ENCODE measurements around the gene PARVA.

Gene PARVA

GRCh38 chr11:12380565-12381325 is 3.4 kb downstream of the PARVA start:
- FAIRE-seq (no peak), DNase-seq (ENCODE audit: insufficient read length) (no peak)

GRCh38 chr11:12381875-12382274 is 4.5 kb downstream of the PARVA start:
- TF ChIP-seq TAF1 (IDR thresholded peaks at IDR 0.05; ENCODE audit: borderline replicate concordance, low read depth, low read length) (no peak), POLR2AphosphoS5 (IDR thresholded peaks at IDR 0.05; ENCODE audit: low read depth, low read length) (no peak), POLR2A (IDR thresholded peaks at IDR 0.05; ENCODE audit: low read depth, low read length) (no peak)
- FAIRE-seq (no peak), DNase-seq (ENCODE audit: insufficient read length) (no peak)

More at GRCh38 chr11:12380565-12381325, 3.4 kb downstream of the PARVA start:
- no peak for TF ChIP-seq POLR2A (IDR thresholded peaks at IDR 0.05; ENCODE audit: low read depth, low read length)
- no peak for TF ChIP-seq TAF1 (IDR thresholded peaks at IDR 0.05; ENCODE audit: borderline replicate concordance, low read depth, low read length)
- no peak for TF ChIP-seq POLR2AphosphoS5 (IDR thresholded peaks at IDR 0.05; ENCODE audit: low read depth, low read length)

DNA sequence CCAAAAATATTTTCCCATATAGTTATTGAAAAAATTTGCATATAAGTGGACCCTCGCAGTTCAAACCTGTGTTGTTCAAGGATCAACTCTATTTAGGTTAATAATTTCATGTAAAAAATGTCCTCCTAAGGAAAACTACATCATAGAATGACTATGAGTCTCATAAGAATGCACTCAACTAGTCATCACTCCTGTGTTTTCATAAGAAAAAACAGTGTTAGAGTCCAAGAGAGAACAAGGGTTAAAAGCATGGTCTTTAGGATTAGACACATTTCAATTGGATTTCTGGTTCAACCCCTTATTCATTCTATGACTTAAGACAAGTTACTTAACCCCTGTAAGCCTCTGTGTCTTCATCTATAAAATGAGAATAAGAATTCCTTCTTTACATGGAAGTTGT is 5.1 kb downstream of the PARVA start:
- no peak for FAIRE-seq
- no peak for TF ChIP-seq POLR2AphosphoS5 (IDR thresholded peaks at IDR 0.05; ENCODE audit: low read depth, low read length)
- TF ChIP-seq POLR2A (IDR thresholded peaks at IDR 0.05; ENCODE audit: low read depth, low read length) = no peak
- no peak for TF ChIP-seq TAF1 (IDR thresholded peaks at IDR 0.05; ENCODE audit: borderline replicate concordance, low read depth, low read length)
- no peak for DNase-seq (ENCODE audit: insufficient read length)

- DNase-seq (ENCODE audit: insufficient read length) (no peak), FAIRE-seq (no peak)
- no peak for TF ChIP-seq POLR2A (IDR thresholded peaks at IDR 0.05; ENCODE audit: low read depth, low read length)
- no peak for TF ChIP-seq TAF1 (IDR thresholded peaks at IDR 0.05; ENCODE audit: borderline replicate concordance, low read depth, low read length)
- no peak for TF ChIP-seq POLR2AphosphoS5 (IDR thresholded peaks at IDR 0.05; ENCODE audit: low read depth, low read length)
Observed at GRCh38 chr11:12386309-12386708, 8.9 kb downstream of the PARVA start.

DNA sequence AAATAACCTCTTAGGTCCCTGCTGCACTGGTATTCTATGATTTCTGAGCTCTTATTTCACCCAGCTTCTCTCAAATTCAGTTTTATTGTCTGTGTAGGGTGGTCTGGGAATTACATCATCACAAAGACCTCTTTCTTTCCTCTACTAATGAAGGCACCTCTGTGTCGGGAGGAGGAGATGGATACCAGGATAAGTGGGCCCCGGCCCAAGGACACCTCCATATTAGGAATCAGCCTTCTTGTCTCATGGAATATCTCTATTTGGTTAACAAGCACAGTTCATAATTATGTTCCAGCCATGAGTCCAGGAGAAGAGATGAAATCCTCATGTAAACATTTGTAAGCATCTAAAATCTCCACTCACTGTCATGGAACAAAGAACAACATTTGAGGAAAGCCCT is 9.4 kb downstream of the PARVA start:
- no peak for FAIRE-seq
- no peak for TF ChIP-seq POLR2A (IDR thresholded peaks at IDR 0.05; ENCODE audit: low read depth, low read length)
- no peak for TF ChIP-seq POLR2AphosphoS5 (IDR thresholded peaks at IDR 0.05; ENCODE audit: low read depth, low read length)

GRCh38 chr11:12388173-12388572 is 10.8 kb downstream of the PARVA start:
- DNase-seq (ENCODE audit: insufficient read length) (no peak), FAIRE-seq (no peak)
- no peak for TF ChIP-seq POLR2A (IDR thresholded peaks at IDR 0.05; ENCODE audit: low read depth, low read length)
- TF ChIP-seq TAF1 (IDR thresholded peaks at IDR 0.05; ENCODE audit: borderline replicate concordance, low read depth, low read length) = no peak
- TF ChIP-seq POLR2AphosphoS5 (IDR thresholded peaks at IDR 0.05; ENCODE audit: low read depth, low read length) = no peak

More for the DNA sequence above, 9.4 kb downstream of the PARVA start:
- no peak for DNase-seq (ENCODE audit: insufficient read length)

DNA sequence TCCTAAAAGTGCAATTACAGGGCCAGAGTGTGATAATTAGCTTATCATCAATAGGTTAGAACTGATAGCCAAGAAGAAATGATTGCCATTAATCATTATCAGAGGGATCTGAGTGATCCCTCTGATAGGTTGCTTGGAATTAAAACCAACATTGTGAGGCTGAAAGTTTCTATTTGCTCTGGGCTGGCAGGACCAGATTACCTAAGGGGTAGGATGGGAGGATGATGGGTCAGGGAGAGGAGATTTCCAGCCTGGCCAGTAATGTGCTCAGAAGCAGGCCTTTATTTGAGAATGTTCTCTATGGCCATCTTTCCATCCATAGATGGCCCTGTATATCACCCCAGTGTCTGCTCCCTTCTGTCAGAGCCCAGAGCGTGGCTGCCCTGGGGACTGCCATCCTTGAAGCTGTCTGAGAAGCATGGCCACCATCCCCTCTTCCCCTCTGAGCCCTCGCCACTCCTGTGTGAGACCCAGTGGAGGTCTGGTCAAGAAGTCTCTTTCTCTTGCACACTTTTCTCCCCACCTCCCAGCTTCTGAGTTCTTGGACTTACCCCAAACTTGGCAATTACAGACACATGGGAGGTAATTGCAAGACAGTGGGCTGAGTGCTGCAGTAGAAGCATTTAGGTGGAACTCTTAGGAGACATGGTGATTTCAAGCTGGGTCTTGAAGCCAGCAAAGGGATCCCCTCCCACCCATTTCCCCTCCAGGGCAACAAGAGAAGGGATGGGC is 11.7 kb downstream of the PARVA start:
- no peak for DNase-seq (ENCODE audit: insufficient read length)
- no peak for TF ChIP-seq POLR2A (IDR thresholded peaks at IDR 0.05; ENCODE audit: low read depth, low read length)
- no peak for TF ChIP-seq TAF1 (IDR thresholded peaks at IDR 0.05; ENCODE audit: borderline replicate concordance, low read depth, low read length)
- no peak for TF ChIP-seq POLR2AphosphoS5 (IDR thresholded peaks at IDR 0.05; ENCODE audit: low read depth, low read length)

DNA sequence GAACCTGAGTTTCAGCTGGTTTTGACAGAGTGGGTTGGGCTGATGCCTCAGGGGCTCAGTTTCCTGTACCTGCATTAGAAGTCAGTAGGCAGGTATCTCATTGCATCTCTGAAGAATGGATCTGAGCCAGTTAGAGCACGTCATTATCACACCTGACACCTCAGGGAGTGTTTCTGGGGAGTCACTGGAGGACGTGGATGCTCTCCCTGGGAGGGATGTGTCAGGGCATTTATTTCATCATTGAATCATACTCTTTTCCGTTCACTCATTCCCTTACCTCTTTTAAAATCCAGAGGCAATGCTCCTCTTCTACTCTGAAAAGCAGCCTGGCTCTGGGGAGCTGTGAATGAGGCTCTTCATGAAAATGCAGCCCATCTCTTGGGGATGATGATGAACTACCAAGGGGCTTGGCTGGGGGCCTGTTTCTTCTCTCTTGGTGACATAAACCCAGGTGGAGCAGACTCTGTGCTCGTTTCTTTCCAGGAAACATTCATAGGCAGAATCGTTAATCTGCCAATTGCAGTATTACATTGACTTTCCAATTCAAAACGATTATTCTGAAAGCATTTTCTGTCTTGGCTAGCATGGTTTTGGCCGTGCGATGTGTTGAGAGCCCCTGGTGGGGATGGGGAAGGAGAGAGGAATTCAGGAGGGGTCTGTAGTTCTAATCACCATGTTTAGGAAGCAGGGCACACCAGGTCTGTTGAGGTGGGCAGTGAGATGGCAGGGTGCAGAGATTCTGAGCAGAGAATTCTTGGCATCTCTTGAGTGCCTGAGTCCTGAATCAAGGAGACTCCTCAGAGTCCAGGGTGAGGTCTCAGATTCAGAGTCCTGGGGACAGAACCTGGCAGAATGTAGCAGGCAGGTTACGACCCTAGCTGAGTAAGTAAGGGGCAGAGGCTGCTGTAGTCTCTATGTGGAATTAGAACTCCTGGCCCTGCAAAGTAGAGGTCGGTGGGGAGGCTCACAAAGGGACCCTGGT is 12.6 kb downstream of the PARVA start:
- TF ChIP-seq POLR2AphosphoS5 (IDR thresholded peaks at IDR 0.05; ENCODE audit: low read depth, low read length) (no peak), POLR2A (IDR thresholded peaks at IDR 0.05; ENCODE audit: low read depth, low read length) (no peak), TAF1 (IDR thresholded peaks at IDR 0.05; ENCODE audit: borderline replicate concordance, low read depth, low read length) (no peak)
- FAIRE-seq (no peak), DNase-seq (ENCODE audit: insufficient read length) (no peak)

More for the DNA sequence above, 11.7 kb downstream of the PARVA start:
- FAIRE-seq = no peak

- TF ChIP-seq TAF1 (IDR thresholded peaks at IDR 0.05; ENCODE audit: borderline replicate concordance, low read depth, low read length) (no peak), POLR2AphosphoS5 (IDR thresholded peaks at IDR 0.05; ENCODE audit: low read depth, low read length) (no peak), POLR2A (IDR thresholded peaks at IDR 0.05; ENCODE audit: low read depth, low read length) (no peak)
- FAIRE-seq (no peak), DNase-seq (ENCODE audit: insufficient read length) (no peak)
Observed at GRCh38 chr11:12390687-12391110, 13.3 kb downstream of the PARVA start.

DNA sequence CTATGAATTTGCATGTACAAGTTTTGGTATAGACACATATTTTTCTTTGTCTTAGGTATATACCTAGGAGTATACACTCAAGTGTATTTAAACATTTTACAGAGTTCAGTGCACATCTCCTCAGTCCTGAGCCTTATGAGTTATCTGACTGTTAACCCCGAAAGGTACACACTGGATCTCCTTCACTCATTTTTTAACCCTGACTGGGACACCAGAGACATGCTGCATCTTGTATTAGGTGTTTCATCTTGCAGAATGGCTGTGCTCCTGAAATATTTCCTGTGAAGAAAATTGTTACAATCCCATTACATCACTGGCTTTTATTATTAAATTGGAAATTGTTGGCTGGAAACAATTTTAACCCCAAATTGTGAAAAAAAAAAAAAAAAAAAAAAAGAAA is 15.3 kb downstream of the PARVA start:
- TF ChIP-seq POLR2AphosphoS5 (IDR thresholded peaks at IDR 0.05; ENCODE audit: low read depth, low read length) (no peak), TAF1 (IDR thresholded peaks at IDR 0.05; ENCODE audit: borderline replicate concordance, low read depth, low read length) (no peak), POLR2A (IDR thresholded peaks at IDR 0.05; ENCODE audit: low read depth, low read length) (no peak)
- DNase-seq (ENCODE audit: insufficient read length) (no peak), FAIRE-seq (no peak)

DNA sequence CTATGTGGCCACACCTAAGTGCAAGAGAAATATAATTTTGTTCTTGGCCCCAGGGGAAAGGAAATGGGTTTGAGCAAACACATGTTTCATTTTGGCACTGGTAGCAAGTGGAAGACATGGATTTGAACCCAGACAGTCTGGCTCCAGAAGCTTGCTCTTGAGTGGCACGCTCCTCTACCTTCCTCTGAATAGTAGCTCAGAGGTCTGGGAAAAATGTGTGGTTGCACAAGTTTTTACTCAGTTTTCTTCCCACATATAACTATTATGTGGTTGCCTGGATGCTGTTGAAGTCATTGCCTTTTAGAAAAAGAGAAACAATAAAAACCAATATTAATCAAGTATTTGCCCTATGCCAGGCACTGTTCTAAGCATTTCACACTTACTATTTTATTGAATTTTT is 16.3 kb downstream of the PARVA start:
- DNase-seq (ENCODE audit: insufficient read length) (no peak), FAIRE-seq (no peak)
- TF ChIP-seq POLR2A (IDR thresholded peaks at IDR 0.05; ENCODE audit: low read depth, low read length) (no peak), TAF1 (IDR thresholded peaks at IDR 0.05; ENCODE audit: borderline replicate concordance, low read depth, low read length) (no peak), POLR2AphosphoS5 (IDR thresholded peaks at IDR 0.05; ENCODE audit: low read depth, low read length) (no peak)
